Neutrophil (primary cell): Measurements from ENCODE around the gene CFAP43.
"Not testable (repeated sequence)": the region's sequence is repeated elsewhere in the genome, so short reads cannot be mapped to it uniquely, and the experiment has no call there.

Experiments
- H3K27ac ChIP-seq: fragments of 200-600 bp; sonication (generic); 2 replicates; pipeline ENCODE4 v1.5.1; 2016; ENCODE audit warnings: mild to moderate bottlenecking, moderate library complexity
- H3K27me3 ChIP-seq: fragments of 200-600 bp; sonication (generic); 2 replicates; pipeline ENCODE4 v1.6.0; 2016; ENCODE audit warnings: mild to moderate bottlenecking
- H3K36me3 ChIP-seq: fragments of 200-600 bp; sonication (generic); 2 replicates; pipeline ENCODE4 v1.5.1; 2017
- H3K4me1 ChIP-seq, 2 experiments: fragments of 200-600 bp in 1 of 2; sonication (generic) in 1 of 2; 1 replicate in 1 of 2; 2 replicates in 1 of 2; pipeline versions ENCODE4 v1.5.1 to v1.6.1; 2013 to 2016; ENCODE audit warnings: low read depth in 1 of 2, low read length in 1 of 2, mild to moderate bottlenecking in 1 of 2, moderate library complexity in 1 of 2; ENCODE audit not compliant: control insufficient read depth in 1 of 2, insufficient read depth in 1 of 2
- H3K4me3 ChIP-seq, 2 experiments: fragments of 200-600 bp in 1 of 2; sonication (generic) in 1 of 2; 1 replicate in 1 of 2; 2 replicates in 1 of 2; pipeline ENCODE4 v1.5.1; 2013 to 2016; ENCODE audit warnings: low read depth in 1 of 2, low read length in 1 of 2, mild to moderate bottlenecking in 1 of 2, moderate library complexity in 1 of 2
- H3K9me3 ChIP-seq: fragments of 200-600 bp; sonication (generic); 2 replicates; pipeline ENCODE4 v1.5.1; 2016
- CTCF ChIP-seq: fragments of 200-600 bp; sonication (generic); IDR thresholded peaks from 2 replicates; pipeline ENCODE4 v1.5.1; 2016; ENCODE audit warnings: antibody characterized with exemption

Gene CFAP43

GRCh38 chr10:104243512-104243911 lies 11.3 kb upstream of the CFAP43 start:
- Histone ChIP-seq H3K9me3 (no peaks in the 10 kb centered on the region), H3K27me3 (no peaks in the 10 kb centered on the region)

GRCh38 chr10:104243009-104243408 lies 10.8 kb upstream of the CFAP43 start:
- H3K4me1 ChIP-seq, result peaks cover 12 to 18% of the 10 kb centered on the region in 2 experiments
- H3K9me3 ChIP-seq, H3K27ac ChIP-seq, H3K36me3 ChIP-seq, H3K4me3 ChIP-seq, H3K27me3 ChIP-seq: not testable (repeated sequence)

More at GRCh38 chr10:104243512-104243911, 11.3 kb upstream of the CFAP43 start:
- H3K27ac ChIP-seq, result no peak overlapping the region
- no peak overlapping the region for H3K4me3 ChIP-seq
- H3K4me1 ChIP-seq, result peaks cover 12 to 18% of the 10 kb centered on the region in 2 experiments
- TF ChIP-seq CTCF, result no peak
- no peaks in the 10 kb centered on the region for H3K36me3 ChIP-seq

- Histone ChIP-seq H3K36me3 (no peaks in the 10 kb centered on the region), H3K4me1 (peaks cover 12 to 15% of the 10 kb centered on the region in 2 experiments), H3K27ac (no peak overlapping the region), H3K4me3 (no peak overlapping the region), H3K9me3 (no peaks in the 10 kb centered on the region), H3K27me3 (no peaks in the 10 kb centered on the region)
- no peak for TF ChIP-seq CTCF
Observed at GRCh38 chr10:104242545-104242944, 10.4 kb upstream of the CFAP43 start.

- no peak for TF ChIP-seq CTCF
- Histone ChIP-seq H3K36me3 (no peaks in the 10 kb centered on the region), H3K27me3 (no peaks in the 10 kb centered on the region), H3K9me3 (no peaks in the 10 kb centered on the region), H3K27ac (no peak overlapping the region), H3K4me3 (no peak overlapping the region), H3K4me1 (no peaks in the 10 kb centered on the region)
Observed at GRCh38 chr10:104240078-104240477, 7.9 kb upstream of the CFAP43 start.

GRCh38 chr10:104235801-104236200 lies 3.6 kb upstream of the CFAP43 start:
- Histone ChIP-seq H3K36me3 (no peaks in the 10 kb centered on the region), H3K27ac (no peak overlapping the region), H3K9me3 (no peaks in the 10 kb centered on the region), H3K4me1 (peaks cover 11 to 13% of the 10 kb centered on the region in 2 experiments), H3K4me3 (no peak overlapping the region), H3K27me3 (peaks cover 13% of the 10 kb centered on the region)
- no peak for TF ChIP-seq CTCF

GRCh38 chr10:104234934-104235333 lies 2.8 kb upstream of the CFAP43 start:
- H3K9me3 ChIP-seq, result no peaks in the 10 kb centered on the region
- H3K27ac ChIP-seq, result no peak overlapping the region
- peaks cover 11 to 13% of the 10 kb centered on the region in 2 experiments for H3K4me1 ChIP-seq
- TF ChIP-seq CTCF, result no peak
- peaks cover 21% of the 10 kb centered on the region for H3K27me3 ChIP-seq
- H3K36me3 ChIP-seq, result no peaks in the 10 kb centered on the region
- no peak overlapping the region for H3K4me3 ChIP-seq
